Non-pigmented ciliary epithelial cell (primary cell): ENCODE data around the gene TRPM3.

Experiments
- DNase-seq: peaks from one replicate; pipeline ENCODE4 v3.0.0-alpha.2; 2010; ENCODE audit warnings: low read depth

TRPM3 gene

GRCh38 chr9:71097671-71098070 is 23.8 kb downstream of the TRPM3 start:
- DNase-seq, result no peak

DNA sequence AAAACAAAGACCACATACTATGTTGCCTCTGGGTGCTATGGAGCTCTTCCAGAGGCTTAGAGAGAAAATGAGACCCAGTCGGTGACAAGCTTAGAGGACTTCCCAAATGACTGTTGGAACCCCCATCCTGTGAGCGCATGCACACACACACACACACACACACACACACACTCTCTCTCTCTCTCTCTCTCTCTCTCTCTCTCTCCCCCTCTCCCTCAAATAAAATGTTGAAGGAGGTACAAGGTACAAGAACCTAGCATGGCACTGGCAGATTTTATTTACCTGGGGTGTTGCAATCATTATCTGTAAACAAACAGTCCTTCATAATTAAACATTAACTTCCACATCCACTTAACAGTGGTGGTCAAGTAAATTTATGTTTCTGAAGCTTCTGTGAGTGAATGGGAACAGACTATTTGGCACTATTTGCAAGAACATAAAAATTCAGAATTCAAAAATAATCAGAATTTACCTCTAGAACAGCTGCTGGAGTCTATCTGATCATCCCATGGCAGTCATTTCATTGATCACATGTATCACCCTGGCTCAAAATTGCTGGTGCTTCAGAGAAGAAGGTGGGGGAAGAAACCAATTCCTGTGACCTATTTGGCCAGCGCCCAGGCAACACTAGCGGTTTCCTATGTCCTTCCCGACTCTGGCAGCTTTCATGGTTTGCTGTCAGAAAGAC is 24.9 kb downstream of the TRPM3 start:
- DNase-seq, result no peak

GRCh38 chr9:71094708-71095251 is 26.6 kb downstream of the TRPM3 start:
- no peak for DNase-seq

DNA sequence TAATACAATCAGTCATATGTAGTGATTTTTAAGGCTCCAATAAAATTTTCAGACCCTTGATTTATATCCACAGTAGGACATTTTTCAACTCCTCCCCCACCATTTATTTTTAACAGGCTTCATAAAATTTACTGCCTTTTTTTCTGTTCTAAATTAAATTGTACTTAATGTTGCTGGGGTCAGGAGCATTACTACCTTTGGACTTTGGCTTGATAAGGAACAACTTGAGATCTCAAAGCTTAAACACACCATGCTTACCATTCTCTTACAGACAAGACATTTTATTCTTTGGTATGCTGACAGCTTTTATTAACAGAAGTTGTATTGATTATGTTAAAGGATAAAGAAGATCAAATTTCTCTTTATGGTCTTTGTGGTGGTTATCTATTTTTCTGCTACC is 30.5 kb downstream of the TRPM3 start:
- DNase-seq, result no peak

- DNase-seq, result peak; percentile 17
Observed at GRCh38 chr9:71079451-71079850, 42.0 kb downstream of the TRPM3 start.

GRCh38 chr9:71076096-71076495 is 45.3 kb downstream of the TRPM3 start:
- no peak for DNase-seq

GRCh38 chr9:71073494-71073893 is 47.9 kb downstream of the TRPM3 start:
- no peak for DNase-seq

DNA sequence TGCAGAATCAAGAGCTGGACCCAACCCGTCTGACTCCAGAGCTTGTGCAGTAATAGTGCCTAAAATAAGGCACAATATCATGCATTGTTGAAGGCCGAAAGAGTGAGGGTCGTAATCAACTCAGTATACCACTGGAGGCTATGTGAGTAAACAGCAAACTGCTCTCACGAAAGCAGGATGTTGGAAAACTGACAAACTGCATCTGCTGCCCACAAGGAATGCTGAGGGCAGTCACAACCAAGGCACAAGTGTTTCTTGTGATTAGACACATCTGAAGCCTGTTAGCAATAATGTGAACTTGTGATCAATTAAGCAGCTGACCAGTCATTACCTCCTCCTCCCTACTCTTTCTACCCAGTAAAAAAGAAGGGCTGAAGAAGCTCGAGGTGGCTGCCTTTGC is 48.8 kb downstream of the TRPM3 start:
- no peak for DNase-seq

DNA sequence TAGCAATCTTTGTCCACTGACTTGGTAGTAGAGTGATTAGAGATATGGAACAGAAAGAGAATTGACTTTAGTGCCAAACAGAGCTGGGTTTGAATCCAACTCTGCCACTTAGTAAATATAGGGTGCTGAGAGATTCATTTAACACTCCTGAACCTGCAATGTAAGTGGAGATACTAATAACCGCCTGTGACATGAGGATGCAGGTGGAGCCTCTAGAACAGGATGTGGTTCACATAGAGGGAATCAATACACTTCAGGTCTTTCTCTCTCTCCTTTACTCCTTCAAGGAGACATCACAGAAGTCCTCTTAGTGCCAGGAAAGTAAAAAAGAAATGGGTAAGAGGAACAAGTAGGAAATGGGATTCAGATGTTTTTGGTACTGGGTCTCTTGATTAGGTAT is 49.8 kb downstream of the TRPM3 start:
- no peak for DNase-seq

DNA sequence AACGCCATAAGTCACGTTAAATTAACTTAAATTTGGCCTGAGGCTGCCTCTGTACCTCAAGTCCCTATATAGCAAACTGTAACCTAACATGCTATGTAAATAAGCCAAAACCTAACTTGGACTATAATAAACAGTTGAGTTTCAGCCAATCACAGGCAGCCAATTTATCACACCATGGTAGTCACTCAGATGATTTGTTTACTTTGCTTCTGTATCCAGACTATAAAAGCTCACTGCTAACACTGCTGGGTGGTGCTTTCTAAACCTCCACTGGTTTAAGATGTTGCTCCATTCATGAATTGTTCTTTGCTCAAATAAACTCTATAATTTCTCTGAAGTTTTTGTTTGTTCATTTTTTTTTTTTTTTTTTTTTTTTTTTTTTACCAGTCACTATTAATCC is 62.8 kb downstream of the TRPM3 start:
- DNase-seq, result no peak

- DNase-seq, result no peak
Observed at GRCh38 chr9:71052287-71052686, 69.1 kb downstream of the TRPM3 start.

- no peak for DNase-seq
Observed at GRCh38 chr9:71048280-71048679, 73.1 kb downstream of the TRPM3 start.

GRCh38 chr9:71042448-71042990 is 78.9 kb downstream of the TRPM3 start:
- DNase-seq, result no peak

- no peak for DNase-seq
Observed at GRCh38 chr9:71037521-71037920, 83.9 kb downstream of the TRPM3 start.

- DNase-seq, result peak; percentile 20
Observed at GRCh38 chr9:71036501-71036900, 84.9 kb downstream of the TRPM3 start.

- DNase-seq, result no peak
Observed at GRCh38 chr9:71032779-71033178, 88.6 kb downstream of the TRPM3 start.

DNA sequence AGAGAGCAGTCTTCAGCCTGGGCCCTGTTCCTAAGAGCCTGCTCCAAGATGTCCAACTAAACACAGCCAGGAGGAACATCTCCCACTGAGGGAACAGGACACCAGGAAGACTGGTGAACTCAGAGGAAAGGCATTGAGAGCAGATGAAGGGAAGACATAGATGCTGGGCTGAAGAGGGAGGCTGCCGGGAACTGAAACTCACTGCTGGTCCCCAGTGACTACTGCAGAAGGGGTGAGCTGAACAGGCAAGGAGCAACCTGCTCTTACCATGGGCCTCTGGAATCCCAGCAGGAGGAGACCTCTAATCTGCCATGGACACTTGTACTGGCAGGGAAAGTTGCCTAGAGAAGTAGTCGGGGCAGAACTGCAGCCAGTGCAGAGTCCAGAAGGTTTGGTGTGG is 95.7 kb downstream of the TRPM3 start:
- no peak for DNase-seq

DNA sequence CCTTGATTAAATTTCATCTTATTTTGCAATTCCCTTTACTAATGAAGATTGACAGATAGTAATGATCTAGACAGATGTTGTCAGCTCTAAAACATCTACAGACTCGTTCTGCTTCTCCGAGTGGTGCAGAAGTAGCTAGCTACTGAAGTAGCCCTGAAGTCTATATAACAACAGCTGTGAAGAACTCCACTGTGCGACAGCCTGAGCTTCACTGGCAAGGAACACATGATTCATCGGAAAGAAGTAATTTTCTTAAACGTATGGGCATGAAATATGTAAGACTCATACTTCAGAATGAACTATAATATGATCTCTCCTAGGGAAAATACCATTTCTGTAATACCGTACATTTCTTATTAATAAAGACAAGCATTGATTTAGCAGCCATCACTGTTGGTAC is 96.2 kb downstream of the TRPM3 start:
- no peak for DNase-seq

- no peak for DNase-seq
Observed at GRCh38 chr9:71010258-71010657, 111.2 kb downstream of the TRPM3 start.

GRCh38 chr9:71005456-71005855 is 116.0 kb downstream of the TRPM3 start:
- DNase-seq, result no peak

- DNase-seq, result no peak
Observed at GRCh38 chr9:71004196-71004595, 117.2 kb downstream of the TRPM3 start.

- no peak for DNase-seq
Observed at GRCh38 chr9:71003346-71003745, 118.1 kb downstream of the TRPM3 start.

DNA sequence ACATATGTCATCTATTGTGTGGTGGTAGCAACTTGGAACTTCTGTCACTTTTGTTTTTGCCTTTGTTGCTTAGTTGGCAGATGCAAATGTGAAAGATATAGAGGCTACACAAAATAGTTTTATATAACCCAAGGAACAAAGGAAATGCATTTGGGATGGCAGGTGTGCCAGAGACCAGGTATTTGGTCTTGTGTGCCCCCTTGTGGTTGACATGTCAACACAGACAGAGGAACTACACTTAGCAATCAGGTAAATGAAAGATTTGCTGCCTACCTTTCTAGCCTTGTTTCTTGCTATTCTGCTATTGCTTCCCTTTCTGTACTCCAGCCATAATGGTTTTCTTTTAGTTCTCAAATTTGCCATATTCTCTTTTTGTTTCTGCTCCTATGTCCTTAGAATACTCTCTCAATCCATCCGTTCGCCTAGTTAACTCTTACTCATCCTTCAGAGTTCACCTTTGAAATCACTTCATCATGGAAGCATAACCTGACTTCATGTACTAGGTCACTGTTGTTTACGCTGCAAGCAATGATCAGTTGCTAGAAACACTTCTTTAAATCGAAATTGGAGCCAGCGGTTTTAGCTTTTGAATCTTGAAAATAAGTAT is 119.5 kb downstream of the TRPM3 start:
- no peak for DNase-seq

DNA sequence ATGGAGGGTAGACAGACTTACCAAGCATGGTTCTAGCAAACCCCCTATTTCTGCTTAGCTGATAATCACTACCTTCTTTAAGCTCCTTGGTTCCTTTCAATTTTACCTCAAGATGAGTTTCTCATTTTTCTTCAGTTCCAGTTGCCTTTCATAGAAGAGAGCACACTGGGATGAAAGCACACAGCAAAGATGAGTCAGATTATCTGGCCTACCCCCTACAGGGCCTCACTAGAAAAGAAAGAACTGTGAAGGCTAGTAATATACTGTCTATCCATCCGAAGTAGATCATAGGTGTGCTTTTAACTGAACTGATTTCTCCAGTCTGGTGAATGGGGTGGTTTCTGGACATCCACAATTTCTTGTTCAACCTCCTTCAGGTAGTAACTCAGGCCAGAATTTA is 122.5 kb downstream of the TRPM3 start:
- no peak for DNase-seq
